HG02840 (cell line): ENCODE results near the gene KIAA0586.
"Not testable (repeated sequence)": the region's sequence is repeated elsewhere in the genome, so short reads cannot be mapped to it uniquely, and the experiment has no call there.

Source experiments
- ATAC-seq: cut with Tn5 transposase; IDR thresholded peaks from one replicate; pipeline ENCODE4 v1.9.1; 2021; ENCODE audit warnings: mild to moderate bottlenecking, moderate library complexity, moderate number of reproducible peaks; ENCODE audit not compliant: unreplicated experiment, low FRiP score

Gene KIAA0586

DNA sequence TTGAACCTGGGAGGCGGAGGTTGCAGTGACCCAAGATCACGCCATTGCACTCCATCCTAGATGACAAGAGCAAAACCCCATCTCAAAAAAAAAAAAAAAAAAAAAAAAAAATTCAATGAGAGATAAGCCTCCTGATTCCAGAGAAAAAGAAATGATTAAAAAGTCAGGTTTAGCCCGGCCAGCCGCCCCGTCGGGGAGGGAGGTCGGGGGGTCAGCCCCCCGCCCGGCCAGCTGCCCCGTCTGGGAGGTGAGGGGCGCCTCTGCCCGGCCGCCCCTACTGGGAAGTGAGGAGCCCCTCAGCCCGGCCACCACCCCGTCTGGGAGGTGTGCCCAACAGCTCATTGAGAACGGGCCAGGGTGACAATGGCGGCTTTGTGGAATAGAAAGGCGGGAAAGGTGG lies 160.8 kb downstream of the KIAA0586 start:
- ATAC-seq = not testable (repeated sequence)

DNA sequence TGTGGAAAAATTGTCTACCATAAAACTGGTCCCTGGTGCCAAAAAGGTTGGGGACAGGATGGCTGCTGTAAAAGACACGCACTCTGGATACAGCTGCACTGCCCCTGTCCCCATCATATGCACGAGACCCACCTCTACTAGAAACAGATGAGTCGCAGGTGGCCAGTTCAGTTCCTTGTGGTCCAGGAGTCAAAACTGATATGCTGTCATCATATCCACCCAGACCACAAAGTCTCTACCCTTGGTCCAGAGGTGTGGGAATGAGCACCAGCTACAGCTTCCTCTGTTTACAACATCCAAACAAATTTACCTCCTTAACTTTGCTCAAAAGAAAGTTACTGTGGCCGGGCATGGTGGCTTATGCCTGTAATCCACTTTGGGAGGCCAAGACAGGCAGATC lies 166.5 kb downstream of the KIAA0586 start:
- ATAC-seq = no peak

DNA sequence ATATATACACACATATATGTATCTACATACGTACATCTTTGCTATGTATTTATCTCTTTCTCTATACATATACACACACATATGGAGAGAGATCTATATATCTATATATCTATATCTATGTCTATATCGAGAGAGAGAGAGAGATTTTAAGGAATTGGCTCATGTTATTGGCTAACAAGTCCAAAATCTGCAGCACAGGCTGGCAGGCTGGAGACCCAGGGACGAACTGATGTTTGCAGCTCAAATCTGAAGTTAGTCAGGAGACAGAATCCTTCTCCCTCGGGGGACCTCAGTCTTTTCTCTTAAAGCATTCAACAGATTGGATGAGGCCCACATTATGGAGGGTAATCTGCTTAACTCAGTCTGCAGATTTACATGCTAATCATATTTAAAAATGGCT lies 169.5 kb downstream of the KIAA0586 start:
- no peak for ATAC-seq

DNA sequence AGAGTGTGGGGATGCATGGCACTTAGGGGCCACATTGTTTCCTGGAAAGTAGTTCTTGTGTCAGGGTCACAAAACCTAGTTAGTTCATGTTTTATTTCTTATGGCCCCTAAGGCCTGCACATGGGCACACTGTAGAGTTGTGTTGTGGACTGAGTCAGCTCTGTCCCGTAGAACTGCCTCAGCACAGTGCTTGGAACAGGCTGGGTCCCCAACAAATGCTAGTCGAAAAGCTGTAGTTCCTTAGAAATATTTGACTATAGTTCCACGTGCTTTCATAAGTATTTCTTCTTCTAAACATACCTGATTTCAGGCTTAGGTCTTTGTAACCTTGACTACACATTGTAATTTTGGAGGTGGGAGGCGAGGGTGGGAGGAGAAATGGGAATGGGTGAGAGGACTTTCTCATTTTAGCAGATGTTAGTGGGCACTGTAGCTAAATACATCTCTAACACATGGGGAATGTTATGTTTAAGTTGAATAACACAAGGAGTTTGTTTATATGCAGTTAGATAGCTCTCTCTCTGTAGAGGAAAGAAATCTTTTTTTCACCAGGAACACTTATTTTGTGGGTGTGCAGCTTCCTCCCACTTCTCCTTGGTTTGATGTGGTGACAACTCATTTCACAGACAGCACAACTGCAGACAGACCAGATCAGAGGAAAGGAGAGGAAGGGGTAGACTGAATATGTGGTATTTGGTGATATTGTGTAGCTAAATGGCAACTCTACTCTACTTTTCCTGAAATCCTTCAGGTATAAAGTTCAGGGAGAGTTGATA lies 170.7 kb downstream of the KIAA0586 start:
- no peak for ATAC-seq

DNA sequence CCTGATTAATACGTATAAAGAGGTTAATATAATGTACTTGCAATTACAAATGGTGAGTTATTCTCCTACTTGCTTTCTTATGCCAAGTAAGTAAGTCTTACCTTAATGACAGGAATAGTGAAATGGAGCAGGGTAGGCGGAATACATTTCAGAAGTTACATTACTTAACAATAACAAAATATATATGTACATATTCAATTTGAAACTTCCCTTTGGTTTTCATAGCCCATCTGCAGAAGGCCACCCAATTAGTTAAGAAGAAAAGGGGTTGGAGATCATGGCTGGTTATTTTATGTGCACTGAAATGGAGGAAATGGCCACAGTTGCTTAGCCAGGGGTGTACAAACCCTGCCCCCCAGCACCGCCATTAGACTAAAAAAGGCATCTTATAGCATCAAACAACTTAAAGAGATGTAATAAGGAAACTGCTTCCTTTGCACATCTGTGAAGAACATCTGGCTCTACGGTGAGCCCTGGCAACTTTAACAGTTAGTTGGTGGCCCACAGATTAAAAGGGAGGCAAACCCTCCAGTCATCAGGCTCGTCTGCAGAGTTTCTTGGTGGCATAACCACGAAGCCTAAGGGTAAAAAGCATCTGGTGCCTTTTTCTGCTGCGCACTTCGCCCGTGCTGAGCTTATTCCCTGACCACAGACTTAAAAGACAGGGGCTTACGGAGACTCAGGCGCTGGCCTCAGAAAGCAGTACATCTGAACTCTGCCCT lies 171.4 kb downstream of the KIAA0586 start:
- no peak for ATAC-seq

DNA sequence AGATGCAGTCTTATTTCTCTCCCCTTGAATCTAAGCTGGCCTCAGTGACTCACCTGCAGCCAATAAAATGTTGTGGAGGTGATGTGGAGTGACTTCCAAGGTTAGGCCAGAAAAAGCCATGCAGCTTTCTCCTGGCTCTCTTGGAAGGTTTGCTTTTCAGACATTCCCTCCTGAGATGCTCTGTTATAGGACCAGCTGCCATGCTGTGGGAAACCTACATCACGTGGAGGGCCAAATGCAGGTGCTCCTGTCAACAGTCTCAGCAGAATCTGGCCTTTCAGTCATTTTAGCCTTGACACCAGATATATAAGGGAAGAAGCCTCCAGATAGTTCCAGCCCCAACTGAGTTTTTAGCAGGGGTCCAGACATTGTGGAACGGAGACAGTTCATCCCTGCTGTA lies 172.2 kb downstream of the KIAA0586 start:
- no peak for ATAC-seq
